HG03039 (cell line): ENCODE results near the gene FEM1C.

Experiments
- ATAC-seq: cut with Tn5 transposase; IDR thresholded peaks from one replicate; pipeline ENCODE4 v1.9.1; 2021; ENCODE audit warnings: mild to moderate bottlenecking, moderate library complexity; ENCODE audit not compliant: unreplicated experiment

Gene FEM1C

DNA sequence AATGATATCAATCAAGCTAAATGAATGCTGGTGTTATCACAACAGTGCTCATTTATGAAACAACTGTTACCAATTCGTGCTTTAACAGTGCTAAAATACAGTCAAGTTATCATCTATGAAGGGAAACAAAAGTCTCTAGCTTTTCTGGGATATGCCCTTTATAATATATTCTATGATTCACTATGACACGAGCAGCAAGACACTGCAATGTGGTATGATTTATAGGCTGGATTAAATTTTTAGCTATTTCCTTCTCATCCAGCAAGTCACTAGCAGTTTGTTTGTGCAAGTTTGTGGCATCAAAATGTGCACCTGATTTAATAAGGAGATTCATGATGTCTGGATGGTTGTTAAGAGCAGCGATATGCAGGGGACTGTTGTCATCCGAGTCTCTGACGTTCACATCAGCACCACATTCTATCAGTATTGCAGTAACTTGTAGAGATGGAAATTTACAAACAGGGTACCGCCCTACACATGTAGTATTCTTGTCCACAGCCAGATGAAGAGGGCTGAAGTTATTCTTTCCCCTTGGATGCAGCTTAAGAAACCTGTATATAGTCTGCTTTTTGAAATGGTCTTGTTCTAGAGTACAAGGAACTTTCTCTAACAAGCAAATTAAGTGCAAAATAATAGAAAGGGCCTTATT lies 20.3 kb downstream of the FEM1C start:
- no peak for ATAC-seq

DNA sequence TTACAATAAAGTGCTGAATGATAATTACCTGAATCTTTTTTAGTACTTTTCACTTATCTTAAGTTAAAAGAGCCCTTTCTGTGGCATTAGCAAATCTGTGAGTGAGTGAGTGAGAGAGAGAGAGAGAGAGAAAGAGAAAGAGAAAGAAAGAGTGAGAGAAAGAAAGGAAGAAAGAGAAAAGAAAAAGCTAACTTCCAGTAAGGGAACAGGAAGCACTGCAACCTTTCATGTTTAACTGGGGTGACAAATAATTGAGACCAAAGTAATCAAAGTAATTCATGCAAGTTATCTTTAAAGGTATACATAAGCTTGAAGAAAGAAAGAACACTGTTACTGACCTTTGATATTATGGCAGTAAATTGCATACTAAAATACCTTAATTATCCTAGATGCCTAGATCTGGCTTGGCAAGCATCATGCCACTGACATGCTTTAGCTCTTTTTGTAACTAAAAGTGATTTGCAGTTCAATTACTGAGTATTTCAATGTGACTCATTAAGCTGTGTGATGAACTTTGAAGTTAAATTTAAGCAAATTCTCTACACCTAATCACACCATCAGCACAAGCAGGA lies 21.7 kb downstream of the FEM1C start:
- ATAC-seq = no peak

DNA sequence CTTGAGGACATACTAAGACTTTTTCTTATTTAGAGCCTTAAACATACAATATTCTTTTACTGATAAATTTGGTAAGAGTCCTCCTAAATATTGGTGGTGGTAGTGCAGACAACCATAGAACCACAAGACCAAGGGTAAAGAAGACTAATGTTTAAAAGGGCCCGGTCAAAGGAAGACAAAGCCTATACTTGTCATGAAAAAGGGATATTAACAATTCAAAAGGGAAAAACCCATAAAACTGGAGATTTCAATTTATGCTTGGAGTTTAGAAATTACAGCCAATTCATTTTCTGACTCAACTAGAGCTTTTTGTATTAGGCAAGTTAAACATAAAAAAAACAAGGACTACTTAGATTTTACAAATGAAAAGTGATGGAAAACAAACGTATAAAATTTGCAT lies 24.4 kb downstream of the FEM1C start:
- ATAC-seq = no peak

DNA sequence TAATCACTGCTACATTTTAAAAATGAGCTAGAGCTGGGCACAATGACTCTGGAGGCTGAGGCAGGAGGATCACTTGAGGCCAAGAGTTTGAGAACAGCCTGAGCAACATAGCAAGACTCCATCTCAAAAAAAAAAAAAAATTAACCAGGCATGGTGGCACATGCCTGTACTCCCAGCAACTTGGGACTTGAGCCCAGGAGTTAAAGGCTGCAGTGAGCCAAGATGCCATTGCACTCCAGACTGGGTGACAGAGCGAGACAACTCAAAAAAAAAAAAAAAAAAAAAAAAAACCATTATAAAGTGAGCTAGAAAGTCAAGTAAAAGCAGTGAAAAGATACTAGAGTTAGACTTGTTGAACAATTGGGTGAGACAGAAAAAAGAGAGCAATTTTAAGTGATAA lies 28.2 kb downstream of the FEM1C start:
- ATAC-seq = no peak

DNA sequence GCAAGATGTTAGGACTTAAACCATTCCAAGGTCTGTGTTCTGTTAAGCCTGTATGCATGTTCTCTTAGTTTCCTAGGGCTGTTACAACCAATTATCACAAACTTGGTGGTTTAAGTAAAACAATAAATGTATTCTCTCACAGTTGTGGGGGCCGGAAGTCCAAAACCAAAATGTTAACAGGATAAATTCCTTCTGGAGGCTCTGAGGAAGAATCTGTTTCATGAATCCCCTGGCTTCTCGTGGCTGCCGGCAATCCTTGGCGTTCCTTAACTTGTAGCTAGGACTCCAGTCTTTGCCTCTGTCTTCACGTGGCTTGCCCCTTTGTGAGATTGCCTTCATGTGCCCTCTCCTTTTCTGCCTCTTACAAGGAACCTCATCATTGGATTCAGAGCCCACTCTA lies 30.4 kb downstream of the FEM1C start:
- ATAC-seq = no peak

DNA sequence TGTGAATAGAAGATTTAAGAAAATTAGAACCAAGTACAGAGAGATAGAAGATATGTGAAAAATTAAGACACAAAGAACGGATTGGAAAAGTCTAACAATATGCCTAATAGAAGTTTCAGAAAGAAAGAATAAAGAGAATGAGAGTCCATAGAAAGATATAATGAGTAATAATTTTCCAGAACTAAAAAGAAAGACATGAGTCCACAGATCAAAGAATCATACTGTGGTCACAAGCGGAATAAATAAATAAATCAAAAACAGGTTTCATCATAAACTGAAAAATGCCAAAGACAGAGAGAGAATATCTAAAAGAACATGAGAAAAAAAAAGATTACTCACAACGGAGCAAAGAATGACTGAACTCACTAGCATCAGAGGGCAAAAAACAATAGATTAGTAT lies 32.9 kb downstream of the FEM1C start:
- ATAC-seq = no peak

DNA sequence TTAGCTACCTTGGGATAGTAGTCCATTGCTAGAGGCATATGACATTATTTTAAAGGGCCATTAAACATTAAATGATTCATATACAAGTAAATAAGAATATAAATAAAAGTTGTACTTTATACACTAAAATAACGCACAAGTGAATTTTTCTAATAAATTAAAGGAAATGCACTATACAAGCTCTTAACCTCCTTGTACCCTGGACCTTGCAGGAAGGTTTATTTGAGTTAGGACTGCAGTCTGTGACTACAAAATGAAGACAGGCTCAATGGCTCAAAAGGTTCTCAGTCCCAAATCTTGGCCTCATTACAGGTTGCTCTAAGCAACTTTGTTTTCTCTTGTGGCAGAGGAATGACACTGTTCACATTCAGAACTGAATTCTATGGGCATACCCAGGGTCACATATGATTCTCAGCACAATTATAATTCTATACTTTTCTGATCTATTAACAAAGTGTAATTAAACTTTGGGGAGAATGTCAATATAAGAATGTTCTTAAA lies 34.4 kb downstream of the FEM1C start:
- no peak for ATAC-seq

DNA sequence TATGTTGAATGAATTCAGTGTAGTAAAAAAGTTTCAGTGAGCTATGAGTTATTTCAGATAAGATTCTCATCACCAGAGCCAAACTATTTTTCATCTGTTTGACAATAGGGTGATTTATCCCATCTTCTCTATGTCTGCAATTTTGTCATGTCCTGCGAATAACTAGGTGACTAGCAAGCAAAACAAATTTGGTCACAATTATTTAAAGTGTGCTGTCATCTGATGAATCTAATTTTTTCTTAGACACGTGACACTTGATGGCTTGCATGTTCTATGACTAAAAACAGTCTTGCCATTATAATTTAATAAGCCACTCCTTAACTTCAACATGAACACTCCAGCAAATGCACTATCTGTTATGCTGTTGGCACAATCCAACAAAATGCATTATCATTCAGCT lies 35.0 kb downstream of the FEM1C start:
- no peak for ATAC-seq

DNA sequence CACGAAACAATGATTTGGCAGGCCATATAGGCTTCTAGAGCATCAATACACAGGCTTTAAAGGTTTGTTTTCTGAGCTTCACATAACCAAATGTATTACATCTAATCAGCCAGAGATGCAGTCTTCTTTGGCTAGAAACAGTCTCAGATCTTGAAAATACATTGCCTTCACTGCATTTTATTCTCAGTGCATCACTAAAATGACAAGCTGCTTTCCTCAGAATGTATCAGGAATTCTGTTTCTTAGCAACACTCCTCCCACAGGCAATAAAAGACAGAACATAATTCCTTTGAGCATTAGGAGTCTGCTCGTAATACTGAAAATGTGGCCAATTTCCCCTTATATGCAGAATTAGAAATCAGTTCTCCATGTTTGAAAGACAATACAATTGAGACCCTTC lies 36.9 kb downstream of the FEM1C start:
- ATAC-seq = no peak

DNA sequence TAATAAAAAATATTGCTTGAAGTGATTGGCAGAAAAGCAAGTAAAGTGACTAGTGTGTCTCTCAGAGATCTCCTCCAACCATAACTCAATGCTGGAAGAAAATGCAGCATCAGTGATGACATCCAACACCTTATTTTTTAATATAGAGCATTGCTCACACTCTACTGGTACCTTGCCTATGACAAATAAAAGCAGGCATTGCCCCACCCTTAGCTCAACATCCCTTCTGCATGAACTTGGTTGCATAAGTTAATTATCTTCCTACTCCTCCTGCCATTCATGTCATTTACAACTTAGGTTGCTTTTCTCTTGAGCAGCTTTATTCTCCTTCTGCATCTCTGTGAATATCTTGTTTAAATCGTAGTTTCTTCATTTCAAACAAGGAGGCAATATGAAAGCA lies 41.2 kb downstream of the FEM1C start:
- no peak for ATAC-seq

DNA sequence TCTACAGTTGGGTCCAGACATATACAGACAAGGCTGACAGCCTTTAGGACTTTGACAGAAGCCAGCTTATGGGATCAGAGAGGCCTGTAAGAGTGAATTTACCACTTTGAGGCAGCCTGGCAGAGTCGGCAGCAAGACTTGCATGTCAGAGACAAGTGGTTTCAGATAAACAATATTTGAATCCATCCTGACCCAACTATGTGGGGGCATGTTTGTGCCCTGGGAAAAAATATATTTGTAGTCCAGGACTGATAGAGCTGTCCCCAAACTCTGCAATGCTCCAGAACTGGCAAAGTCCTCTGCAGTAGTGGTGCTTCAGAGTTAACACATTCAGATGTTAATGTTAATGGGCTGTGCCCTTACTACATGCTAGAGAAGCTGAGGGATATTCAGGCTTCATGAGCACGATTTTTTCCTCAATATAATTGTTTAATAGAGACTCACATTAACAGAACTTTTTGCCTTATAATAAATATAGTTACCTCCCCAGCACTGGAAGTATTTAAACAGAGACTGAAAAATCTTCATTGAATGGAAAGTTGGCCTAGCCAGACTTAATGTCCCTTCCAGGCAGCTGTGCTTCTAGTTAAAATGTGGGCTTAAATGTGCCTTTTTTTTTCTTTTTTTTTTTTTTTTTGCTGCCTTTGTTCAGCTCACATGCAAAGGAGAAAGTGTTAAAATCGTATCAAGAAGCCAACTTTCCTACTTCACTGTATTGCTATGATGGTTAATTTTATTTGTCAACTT lies 42.9 kb downstream of the FEM1C start:
- ATAC-seq = no peak

DNA sequence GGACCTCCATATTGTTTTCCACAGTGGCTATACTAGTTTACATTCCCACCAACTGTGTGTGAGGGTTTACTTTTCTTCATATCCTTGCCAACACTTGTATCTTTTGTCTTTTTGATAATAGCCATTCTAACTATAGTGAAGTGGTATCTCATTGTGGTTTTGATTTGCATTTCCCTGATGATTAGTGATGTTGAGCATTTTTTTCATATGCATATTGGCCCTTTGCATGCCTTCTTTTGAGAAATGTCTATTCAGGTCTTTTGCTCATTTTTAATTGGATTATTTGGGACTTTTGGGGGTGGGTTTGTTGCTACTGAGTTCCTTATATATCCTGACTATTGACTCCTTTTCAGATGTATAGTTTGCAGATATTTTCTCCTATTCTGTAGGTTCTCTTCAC lies 44.4 kb downstream of the FEM1C start:
- no peak for ATAC-seq

DNA sequence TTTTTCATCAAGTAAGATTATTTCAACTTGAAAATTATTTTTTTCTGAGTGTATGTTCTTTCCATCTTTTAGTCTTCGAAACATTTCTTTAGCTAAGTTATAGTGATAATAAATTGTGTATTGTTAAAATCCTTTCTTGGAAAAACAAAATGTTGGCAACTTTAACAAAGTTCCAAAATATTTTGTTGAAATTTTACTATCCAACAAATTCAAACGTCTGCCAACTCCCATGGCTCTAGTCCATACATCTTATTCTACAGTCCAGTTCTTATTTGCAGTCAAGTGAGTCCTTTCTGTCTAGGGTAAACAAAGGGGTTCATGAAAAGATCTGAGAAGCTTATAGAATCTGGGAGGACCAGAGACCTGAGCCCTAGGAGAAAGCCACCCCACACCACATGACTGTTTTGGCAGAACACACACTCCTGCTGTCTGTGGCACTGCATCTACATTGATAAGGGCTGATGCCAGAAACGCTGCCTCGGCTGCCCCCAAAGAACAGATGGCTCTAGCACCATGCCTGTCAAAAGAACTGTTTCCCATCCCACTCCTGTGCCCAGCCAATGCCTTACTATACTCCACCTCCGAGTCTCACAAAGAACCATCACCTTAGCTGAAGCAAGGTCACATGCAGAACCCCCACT lies 47.5 kb downstream of the FEM1C start:
- ATAC-seq = no peak

DNA sequence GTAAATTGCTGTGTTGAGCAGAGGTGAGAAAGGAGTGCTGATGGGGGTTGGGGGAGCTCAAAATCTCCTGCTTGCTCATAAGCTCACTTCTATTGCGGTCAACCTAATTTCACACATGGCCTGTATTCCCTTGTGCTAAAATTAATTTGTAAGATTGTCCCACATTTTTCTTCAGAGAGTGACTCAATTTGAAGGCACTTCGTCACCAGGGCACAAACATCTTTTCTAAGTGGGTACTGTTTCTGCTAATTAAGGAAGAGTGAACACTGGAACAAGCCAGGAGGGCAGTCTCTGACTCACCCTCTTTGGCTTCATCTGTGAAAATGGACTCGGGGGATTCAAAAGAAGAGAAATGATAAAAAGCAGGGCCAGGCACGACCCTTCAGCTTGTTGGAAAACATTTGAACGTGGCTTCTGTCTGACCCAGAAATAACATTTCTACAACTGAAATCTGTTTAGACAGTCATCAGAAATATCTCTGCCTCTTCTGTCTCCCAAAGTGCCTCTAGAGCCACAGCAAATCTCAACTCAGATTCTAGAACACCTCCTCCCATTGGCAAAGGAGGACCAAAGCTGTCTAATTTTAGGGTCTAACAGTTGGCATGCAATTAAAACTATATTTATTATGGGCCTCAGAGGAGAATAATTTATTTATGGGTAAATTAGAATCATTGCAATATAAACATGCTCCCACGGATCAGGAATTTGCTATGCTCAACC lies 49.8 kb downstream of the FEM1C start:
- peak; percentile 61 for ATAC-seq

DNA sequence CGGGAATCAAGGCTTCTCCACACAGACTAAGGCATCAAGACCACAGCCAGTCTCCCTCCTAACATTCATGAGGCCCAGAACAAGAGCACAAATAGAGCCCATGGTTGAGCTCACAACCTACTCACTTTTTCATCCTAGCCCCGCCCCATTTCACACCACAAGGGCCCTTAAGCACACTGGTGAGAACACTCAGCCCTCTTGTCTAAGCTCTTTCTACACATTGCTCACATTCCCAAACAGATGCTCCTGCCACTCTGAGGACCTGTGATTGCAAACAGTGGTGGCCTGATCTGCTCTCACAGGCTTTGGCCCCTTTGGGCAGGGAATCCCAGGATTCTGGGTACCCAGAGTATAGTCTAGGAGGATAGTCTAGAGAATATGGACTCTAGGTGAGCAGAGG lies 54.0 kb downstream of the FEM1C start:
- ATAC-seq = no peak

DNA sequence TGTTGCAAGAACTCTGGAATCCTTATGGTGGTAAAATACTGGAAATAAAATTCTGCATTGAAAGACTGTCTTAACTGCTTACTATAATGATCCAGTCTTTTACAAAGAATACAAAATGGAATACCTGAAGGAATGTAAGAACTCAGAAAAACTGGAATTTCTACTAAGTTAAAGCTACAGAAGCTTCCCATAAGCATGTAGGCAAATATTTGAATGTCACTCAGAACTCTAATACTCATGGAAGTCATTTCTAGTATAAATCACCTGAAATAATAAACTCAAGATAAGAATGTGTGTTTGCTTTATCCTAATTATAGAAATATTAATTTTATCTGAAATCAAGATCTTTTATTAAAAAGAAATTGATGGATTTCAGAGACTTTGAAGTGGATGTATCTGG lies 54.8 kb downstream of the FEM1C start:
- no peak for ATAC-seq

DNA sequence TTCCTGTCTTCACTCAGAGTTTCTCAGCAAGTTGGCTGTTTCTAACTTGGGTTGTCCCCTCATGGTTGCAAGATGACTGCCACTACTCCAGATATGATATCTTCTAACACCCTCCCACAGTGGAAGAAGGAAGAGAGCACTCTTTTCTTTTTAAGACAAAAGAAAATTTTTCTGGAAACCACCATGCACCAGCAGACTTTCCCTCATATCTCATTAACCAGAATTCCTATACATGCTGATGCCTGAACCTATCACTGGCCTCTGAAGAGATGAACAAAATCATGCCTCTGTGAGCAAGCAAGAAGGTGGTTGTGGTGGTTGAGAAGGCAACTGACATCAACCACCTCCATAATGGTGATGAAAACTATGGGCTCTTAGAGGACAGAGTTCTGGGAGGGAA lies 56.8 kb downstream of the FEM1C start:
- ATAC-seq = peak; percentile 69

DNA sequence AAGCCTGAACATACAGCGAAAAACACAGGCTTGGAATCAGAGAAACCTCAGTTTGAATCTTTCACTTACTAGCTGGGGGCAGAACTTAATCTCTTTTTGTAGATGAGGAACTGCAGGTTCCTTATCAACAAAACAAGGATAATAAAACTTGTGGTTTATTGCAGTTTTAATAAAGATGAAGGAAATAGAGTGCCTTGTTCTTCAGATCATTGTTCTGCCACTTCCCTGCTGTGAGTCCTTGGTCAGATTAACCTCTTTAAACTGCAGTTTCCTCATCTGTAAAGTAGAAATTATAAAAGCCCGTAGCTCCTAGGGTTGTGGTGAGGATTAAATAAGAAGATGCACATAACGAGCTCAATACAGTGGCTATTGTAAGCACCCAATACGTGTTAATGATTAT lies 57.4 kb downstream of the FEM1C start:
- ATAC-seq = no peak

DNA sequence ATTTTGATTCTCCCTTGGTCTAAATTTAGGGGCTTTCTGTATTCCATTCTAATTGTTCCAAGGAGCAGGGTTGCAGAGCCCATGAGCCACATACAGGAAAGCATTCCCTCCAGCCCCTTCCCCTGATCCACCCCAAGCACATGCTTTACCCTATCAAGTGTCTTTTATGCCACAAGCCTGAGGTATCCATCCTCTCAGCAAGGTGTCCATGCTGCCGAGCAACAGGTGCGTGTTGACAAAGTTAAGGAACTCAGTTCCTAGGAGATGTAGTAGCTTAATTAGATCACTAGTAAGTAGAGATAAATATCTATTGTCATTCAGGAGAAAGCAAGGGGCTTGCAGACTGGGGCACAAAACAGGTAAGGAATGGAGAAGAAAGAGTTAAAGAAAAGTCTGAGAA lies 57.8 kb downstream of the FEM1C start:
- ATAC-seq = no peak

DNA sequence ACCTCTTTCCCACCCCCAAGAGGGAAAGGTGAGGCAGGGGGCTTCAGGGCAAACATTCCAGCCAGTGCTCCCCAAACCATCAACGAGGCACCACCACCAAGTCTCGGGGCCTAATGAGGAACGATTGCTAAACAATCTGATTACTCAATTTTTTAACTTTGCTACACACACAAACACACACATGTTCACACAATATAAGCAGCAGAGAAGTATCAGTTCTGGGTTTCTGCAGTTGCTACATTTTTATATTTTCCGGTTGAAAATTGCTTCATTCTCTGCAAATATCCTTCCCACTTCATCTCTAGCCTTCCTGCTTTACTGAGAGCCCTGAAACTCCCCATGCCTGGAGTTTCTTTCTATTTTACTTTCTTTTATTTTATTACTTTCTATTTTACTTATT lies 60.2 kb downstream of the FEM1C start:
- ATAC-seq = no peak

DNA sequence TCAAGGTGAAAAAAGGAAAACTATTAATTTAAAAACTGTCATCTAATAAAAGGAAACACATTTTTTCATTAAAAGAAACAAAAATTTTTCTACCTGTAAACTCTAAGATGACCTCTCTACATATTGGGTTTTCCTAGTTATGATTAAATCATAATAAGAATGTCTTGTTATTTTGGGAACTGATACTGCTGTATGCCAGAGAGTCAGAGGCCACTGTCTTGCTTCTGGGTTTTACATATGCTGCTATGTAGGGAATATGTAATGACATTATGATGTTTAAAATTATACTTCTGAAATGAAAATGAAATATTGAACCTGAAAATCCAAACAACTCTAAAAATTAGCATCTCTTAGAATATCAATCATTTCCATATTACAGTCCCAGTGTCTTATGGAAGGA lies 63.7 kb downstream of the FEM1C start:
- ATAC-seq = no peak
